H9 (cell line): ENCODE data around the gene NF1. TPM values are rescaled to one million over a fixed set of nuclear protein-coding genes. Genes with fewer than 3 reads are reported as not detected.

ENCODE experiments used
- DNase-seq: peaks from one replicate; pipeline ENCODE4 v3.0.0-alpha.2; 2017
- H2AFZ ChIP-seq: one replicate; pipeline ENCODE4 v1.6.1; 2013; ENCODE audit warnings: mild to moderate bottlenecking, low read length, control low read depth, moderate library complexity
- H2AK5ac ChIP-seq: 2 replicates; pipeline ENCODE4 v1.6.1; 2013; ENCODE audit warnings: low read length, control low read depth, mixed read lengths; ENCODE audit not compliant: insufficient read length
- H2BK120ac ChIP-seq: one replicate; pipeline ENCODE4 v1.6.1; 2013; ENCODE audit warnings: low read depth, mild to moderate bottlenecking, low read length, control low read depth, inconsistent platforms; ENCODE audit not compliant: poor library complexity, severe bottlenecking
- H2BK12ac ChIP-seq: 2 replicates; pipeline ENCODE4 v1.6.1; 2013; ENCODE audit warnings: low read length, control low read depth, mixed read lengths, low read depth; ENCODE audit not compliant: insufficient read length
- H2BK15ac ChIP-seq: 2 replicates; pipeline ENCODE4 v1.6.1; 2013; ENCODE audit warnings: low read depth, low read length, control low read depth
- H2BK20ac ChIP-seq: one replicate; pipeline ENCODE4 v1.6.1; 2013; ENCODE audit warnings: low read depth, mild to moderate bottlenecking, low read length, control low read depth, inconsistent platforms; ENCODE audit not compliant: poor library complexity, severe bottlenecking
- H2BK5ac ChIP-seq: 2 replicates; pipeline ENCODE4 v1.6.1; 2013; ENCODE audit warnings: low read length, control low read depth, mixed read lengths; ENCODE audit not compliant: insufficient read length
- H3K14ac ChIP-seq: 2 replicates; pipeline ENCODE4 v1.6.1; 2013; ENCODE audit warnings: low read length, control low read depth; ENCODE audit not compliant: insufficient read depth
- H3K18ac ChIP-seq: 2 replicates; pipeline ENCODE4 v1.6.1; 2013; ENCODE audit warnings: low read depth, mild to moderate bottlenecking, mixed read lengths, low read length, control low read depth; ENCODE audit not compliant: insufficient read length
- H3K23ac ChIP-seq: 2 replicates; pipeline ENCODE4 v1.6.1; 2013; ENCODE audit warnings: low read length, control low read depth, mixed read lengths, low read depth; ENCODE audit not compliant: insufficient read length
- H3K23me2 ChIP-seq: 2 replicates; pipeline ENCODE4 v1.6.1; 2013; ENCODE audit warnings: low read depth, mild to moderate bottlenecking, mixed read lengths, low read length, control low read depth; ENCODE audit not compliant: insufficient read length, poor library complexity, severe bottlenecking
- H3K27ac ChIP-seq: 2 replicates; pipeline ENCODE4 v1.5.1; 2013; ENCODE audit warnings: low read length, control low read depth, mixed read lengths, low read depth; ENCODE audit not compliant: insufficient read length
- H3K27me3 ChIP-seq: 2 replicates; pipeline ENCODE4 v1.6.1; 2013; ENCODE audit warnings: low read length, control low read depth, inconsistent platforms; ENCODE audit not compliant: insufficient read depth
- H3K4ac ChIP-seq: 2 replicates; pipeline ENCODE4 v1.6.1; 2013; ENCODE audit warnings: low read depth, mild to moderate bottlenecking, control low read depth, inconsistent platforms, low read length, moderate library complexity
- H3K4me1 ChIP-seq: 2 replicates; pipeline ENCODE4 v1.6.1; 2013; ENCODE audit warnings: low read length, control low read depth, inconsistent platforms; ENCODE audit not compliant: insufficient read depth
- H3K4me2 ChIP-seq: 2 replicates; pipeline ENCODE4 v1.6.1; 2013; ENCODE audit warnings: low read length, control low read depth, mixed read lengths; ENCODE audit not compliant: insufficient read length, insufficient read depth
- H3K56ac ChIP-seq: 2 replicates; pipeline ENCODE4 v1.6.1; 2013; ENCODE audit warnings: low read depth, mild to moderate bottlenecking, mixed read lengths, low read length, control low read depth; ENCODE audit not compliant: insufficient read length
- H3K79me1 ChIP-seq: 2 replicates; pipeline ENCODE4 v1.6.1; 2013; ENCODE audit warnings: low read depth, mild to moderate bottlenecking, moderate library complexity, low read length, control low read depth, inconsistent platforms; ENCODE audit not compliant: insufficient read depth, poor library complexity, severe bottlenecking
- H3K79me2 ChIP-seq: 2 replicates; pipeline ENCODE4 v1.6.1; 2013; ENCODE audit warnings: low read length, control low read depth, inconsistent platforms; ENCODE audit not compliant: insufficient read depth
- H3K9ac ChIP-seq: 2 replicates; pipeline ENCODE4 v1.6.1; 2013; ENCODE audit warnings: low read length, control low read depth, mixed read lengths; ENCODE audit not compliant: insufficient read length; ENCODE audit errors: extremely low read depth
- H3K9me3 ChIP-seq: one replicate; pipeline ENCODE4 v1.6.1; 2013; ENCODE audit warnings: low read depth, low read length, inconsistent platforms; ENCODE audit not compliant: control insufficient read depth
- H3T11ph ChIP-seq: one replicate; pipeline ENCODE4 v1.6.1; 2013; ENCODE audit warnings: mild to moderate bottlenecking, low read length, control low read depth, inconsistent platforms
- H4K20me1 ChIP-seq: one replicate; pipeline ENCODE4 v1.6.1; 2013; ENCODE audit not compliant: control insufficient read depth, insufficient read length, insufficient read depth
- H4K5ac ChIP-seq: 2 replicates; pipeline ENCODE4 v1.6.1; 2013; ENCODE audit warnings: low read depth, mild to moderate bottlenecking, mixed read lengths, low read length, control low read depth; ENCODE audit not compliant: insufficient read length
- H4K8ac ChIP-seq: replicated peaks from 2 replicates; pipeline ENCODE4 v1.6.1; 2013; ENCODE audit warnings: low read length, control low read depth, mixed read lengths, low read depth; ENCODE audit not compliant: insufficient read length
- H4K91ac ChIP-seq: 2 replicates; pipeline ENCODE4 v1.6.1; 2013; ENCODE audit warnings: low read depth, mild to moderate bottlenecking, moderate library complexity, mixed read lengths, low read length, control low read depth; ENCODE audit not compliant: insufficient read length
- H3K27ac Mint-ChIP-seq, 3 experiments: 2 replicates in 2 of 3; 3 replicates in 1 of 3; pipeline ENCODE4 v1.8.0; 2020 to 2021; ENCODE audit warnings: mixed read lengths in 3 of 3, mild to moderate bottlenecking in 1 of 3, moderate library complexity in 1 of 3
- H3K27me3 Mint-ChIP-seq: 2 replicates; pipeline ENCODE4 v1.8.0; 2021; ENCODE audit warnings: low read depth, mild to moderate bottlenecking, moderate library complexity, mixed read lengths
- H3K36me3 Mint-ChIP-seq, 3 experiments: 2 replicates in 2 of 3; 3 replicates in 1 of 3; pipeline ENCODE4 v1.8.0; 2020 to 2021; ENCODE audit warnings: low read depth in 3 of 3, mixed read lengths in 3 of 3; ENCODE audit not compliant: insufficient read depth in 1 of 3
- H3K4me1 Mint-ChIP-seq, 2 experiments: 2 replicates each; pipeline ENCODE4 v1.8.0; 2020; ENCODE audit warnings: mixed read lengths in 2 of 2
- H3K4me3 Mint-ChIP-seq, 2 experiments: 2 replicates in 1 of 2; 3 replicates in 1 of 2; pipeline ENCODE4 v1.8.0; 2020 to 2021; ENCODE audit warnings: mild to moderate bottlenecking in 2 of 2, mixed read lengths in 2 of 2, moderate library complexity in 1 of 2
- H3K9me3 Mint-ChIP-seq, 2 experiments: 2 replicates in 1 of 2; 3 replicates in 1 of 2; pipeline ENCODE4 v1.8.0; 2020; ENCODE audit warnings: mild to moderate bottlenecking in 2 of 2, mixed read lengths in 2 of 2, moderate library complexity in 1 of 2
- WGBS: extraction: QIAGEN DNeasy Blood & Tissue Kit; methylation state at CpG from one replicate; pipeline ENCODE4 v1.1.7; 2013; ENCODE audit warnings: missing lambda C conversion rate, low lambda C conversion rate, mixed read lengths; ENCODE audit not compliant: insufficient read length; ENCODE audit errors: extremely low coverage; 5-methylcytosine and 5-hydroxymethylcytosine counted together
- total RNA-seq: library from RNA; stranded (reverse); gene quantifications from 2 replicates; pipeline ENCODE4 v1.2.1, GENCODE V29; 2021
- TF ChIP-seq, protein P1 (sequence below): fragments of 200-600 bp; sonication (generic); conservative IDR thresholded peaks from 3 replicates; pipeline ENCODE4 v1.8.0; 2021; ENCODE audit warnings: antibody characterized with exemption, mild to moderate bottlenecking

NF1 gene
- total RNA-seq, 1 experiment from 2014 or later, result 38.1 TPM

DNA sequence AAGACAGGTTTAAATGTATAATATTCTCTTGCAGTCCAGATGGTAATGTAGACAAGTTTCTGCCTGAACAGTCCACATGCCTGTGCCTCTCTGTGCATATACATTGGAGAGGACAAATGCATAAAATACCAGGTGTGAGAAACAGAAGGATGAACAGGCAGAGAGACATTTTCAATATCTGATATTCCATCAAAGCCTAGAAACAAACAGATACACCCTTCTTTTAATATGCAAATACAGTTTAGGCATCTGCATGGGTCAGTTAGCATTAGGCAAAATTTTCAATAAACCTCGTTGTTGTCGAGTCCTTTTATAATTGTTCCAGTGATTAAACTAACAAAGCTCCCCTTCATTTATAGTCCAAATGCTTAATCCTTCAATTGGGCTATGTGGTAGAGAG, 201.4 kb downstream of the NF1 start:
- no peak overlapping the region for H2BK5ac ChIP-seq
- no peak overlapping the region for H2BK20ac ChIP-seq
- H3K4ac ChIP-seq, result no peak overlapping the region
- H3K56ac ChIP-seq, result no peak overlapping the region
- no peaks in the 10 kb centered on the region for H3K9me3 ChIP-seq
- DNase-seq, result no peak
- Mint-ChIP-seq H3K27ac (no peak overlapping the region), H3K4me3 (no peak overlapping the region), H3K36me3 (peaks cover 0 to 4% (median 0%) of the 10 kb centered on the region in 3 experiments; a peak in 1 of 7 replicates), H3K4me1 (peaks cover 16% of the 10 kb centered on the region in 2 experiments), H3K27me3 (no peaks in the 10 kb centered on the region), H3K9me3 (no peaks in the 10 kb centered on the region)
- WGBS, result no CpG with 5 or more reads among the region's 2 CpGs
- H4K20me1 ChIP-seq, result no peaks in the 10 kb centered on the region
- no peak overlapping the region for H3T11ph ChIP-seq
- H4K5ac ChIP-seq, result no peak overlapping the region
- no peak overlapping the region for H2BK12ac ChIP-seq
- no peak overlapping the region for H2AK5ac ChIP-seq
- no peak overlapping the region for H2AFZ ChIP-seq
- H3K27me3 ChIP-seq, result no peaks in the 10 kb centered on the region
- H3K79me2 ChIP-seq, result no peaks in the 10 kb centered on the region
- no peak overlapping the region for H3K27ac ChIP-seq
- no peak overlapping the region for H2BK120ac ChIP-seq
- H4K8ac ChIP-seq, result no peak overlapping the region
- no peak overlapping the region for H3K18ac ChIP-seq
- no peaks in the 10 kb centered on the region for H3K4me1 ChIP-seq
- TF ChIP-seq, protein P1, sequence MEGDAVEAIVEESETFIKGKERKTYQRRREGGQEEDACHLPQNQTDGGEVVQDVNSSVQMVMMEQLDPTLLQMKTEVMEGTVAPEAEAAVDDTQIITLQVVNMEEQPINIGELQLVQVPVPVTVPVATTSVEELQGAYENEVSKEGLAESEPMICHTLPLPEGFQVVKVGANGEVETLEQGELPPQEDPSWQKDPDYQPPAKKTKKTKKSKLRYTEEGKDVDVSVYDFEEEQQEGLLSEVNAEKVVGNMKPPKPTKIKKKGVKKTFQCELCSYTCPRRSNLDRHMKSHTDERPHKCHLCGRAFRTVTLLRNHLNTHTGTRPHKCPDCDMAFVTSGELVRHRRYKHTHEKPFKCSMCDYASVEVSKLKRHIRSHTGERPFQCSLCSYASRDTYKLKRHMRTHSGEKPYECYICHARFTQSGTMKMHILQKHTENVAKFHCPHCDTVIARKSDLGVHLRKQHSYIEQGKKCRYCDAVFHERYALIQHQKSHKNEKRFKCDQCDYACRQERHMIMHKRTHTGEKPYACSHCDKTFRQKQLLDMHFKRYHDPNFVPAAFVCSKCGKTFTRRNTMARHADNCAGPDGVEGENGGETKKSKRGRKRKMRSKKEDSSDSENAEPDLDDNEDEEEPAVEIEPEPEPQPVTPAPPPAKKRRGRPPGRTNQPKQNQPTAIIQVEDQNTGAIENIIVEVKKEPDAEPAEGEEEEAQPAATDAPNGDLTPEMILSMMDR, result no peak
- no peak overlapping the region for H3K14ac ChIP-seq
- H3K9ac ChIP-seq, result no peak overlapping the region
- H3K23me2 ChIP-seq, result no peaks in the 10 kb centered on the region
- no peaks in the 10 kb centered on the region for H3K79me1 ChIP-seq
- no peak overlapping the region for H4K91ac ChIP-seq
- H3K23ac ChIP-seq, result no peak overlapping the region
- no peak overlapping the region for H2BK15ac ChIP-seq
- H3K4me2 ChIP-seq, result no peak overlapping the region
